NOMO-1 treated with dmso at 0.1 percent for 144 hours (cell line): Measurements from ENCODE around the gene IHH.

Experiments used
- DNase-seq: peaks from one replicate; lab custom pipeline; 2025; ENCODE audit not compliant: unreplicated experiment; lab: John Stamatoyannopoulos, UW

IHH gene

GRCh38 chr2:219041252-219041651, 19.5 kb downstream of the IHH start, which contains the start of gene CFAP65:
CFAP65 (minus strand) TSS chr2:219041516; CDS start chr2:219039048, 2,468 bp downstream.
- no peak for DNase-seq

- no peak for DNase-seq
Observed at GRCh38 chr2:219038600-219038999, 22.1 kb downstream of the IHH start.

GRCh38 chr2:219037783-219038499, 22.8 kb downstream of the IHH start:
- DNase-seq, result no peak

DNA sequence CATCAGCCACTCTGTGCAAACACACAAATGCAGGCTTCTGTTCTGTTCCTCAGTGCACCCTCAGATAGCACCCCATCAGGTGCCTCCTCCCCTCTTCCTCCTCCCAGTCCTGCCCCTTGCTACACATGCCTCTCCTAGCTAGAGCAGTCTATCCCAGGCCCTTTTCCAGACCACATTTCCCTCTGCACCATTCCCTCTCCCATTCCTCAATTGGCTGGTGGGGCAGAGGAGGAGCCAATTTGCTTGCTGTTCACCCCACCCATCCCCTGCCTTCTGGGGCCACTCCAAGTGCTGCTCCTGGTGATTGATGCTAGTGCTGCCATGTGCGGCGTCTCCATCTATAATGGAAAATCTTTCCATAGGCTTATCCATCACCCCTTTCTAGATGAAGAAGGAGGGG, 24.8 kb downstream of the IHH start:
- DNase-seq, result no peak

GRCh38 chr2:219034823-219035222, 25.9 kb downstream of the IHH start:
- no peak for DNase-seq

DNA sequence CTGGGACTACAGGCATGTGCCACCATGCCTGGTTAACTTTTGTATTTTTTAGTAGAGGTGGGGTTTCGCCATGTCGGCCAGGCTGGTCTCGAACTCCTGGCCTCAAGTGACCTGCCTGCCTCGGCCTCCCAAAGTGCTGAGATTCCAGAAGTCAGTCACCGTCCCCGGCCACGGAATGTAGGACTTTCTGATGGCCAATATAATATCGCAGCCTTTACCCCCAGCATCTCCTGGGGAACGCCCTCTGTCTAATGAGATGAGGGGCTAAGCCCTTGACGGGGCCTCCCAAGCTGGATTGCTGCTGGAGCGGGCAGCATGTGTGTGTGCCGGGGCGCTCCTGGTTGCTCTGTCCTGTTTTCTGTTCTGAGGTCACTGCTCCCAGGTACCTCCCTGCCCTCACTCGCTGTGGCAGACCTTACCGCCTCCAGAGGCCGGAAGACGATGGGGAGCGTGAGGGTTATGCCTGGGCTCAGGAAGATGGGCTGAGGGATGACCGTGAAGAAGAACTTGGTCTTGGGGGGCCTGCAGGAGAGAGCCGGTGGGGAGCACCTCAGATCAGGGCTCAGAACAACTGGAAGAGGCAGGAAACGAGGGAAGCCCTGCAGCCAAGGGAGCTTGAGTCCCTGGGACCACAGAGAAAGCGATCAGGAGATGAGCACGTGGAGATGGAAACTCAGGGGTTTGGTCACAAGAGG, 28.5 kb downstream of the IHH start:
- DNase-seq, result no peak

- no peak for DNase-seq
Observed at GRCh38 chr2:219031005-219031738, 29.5 kb downstream of the IHH start.

DNA sequence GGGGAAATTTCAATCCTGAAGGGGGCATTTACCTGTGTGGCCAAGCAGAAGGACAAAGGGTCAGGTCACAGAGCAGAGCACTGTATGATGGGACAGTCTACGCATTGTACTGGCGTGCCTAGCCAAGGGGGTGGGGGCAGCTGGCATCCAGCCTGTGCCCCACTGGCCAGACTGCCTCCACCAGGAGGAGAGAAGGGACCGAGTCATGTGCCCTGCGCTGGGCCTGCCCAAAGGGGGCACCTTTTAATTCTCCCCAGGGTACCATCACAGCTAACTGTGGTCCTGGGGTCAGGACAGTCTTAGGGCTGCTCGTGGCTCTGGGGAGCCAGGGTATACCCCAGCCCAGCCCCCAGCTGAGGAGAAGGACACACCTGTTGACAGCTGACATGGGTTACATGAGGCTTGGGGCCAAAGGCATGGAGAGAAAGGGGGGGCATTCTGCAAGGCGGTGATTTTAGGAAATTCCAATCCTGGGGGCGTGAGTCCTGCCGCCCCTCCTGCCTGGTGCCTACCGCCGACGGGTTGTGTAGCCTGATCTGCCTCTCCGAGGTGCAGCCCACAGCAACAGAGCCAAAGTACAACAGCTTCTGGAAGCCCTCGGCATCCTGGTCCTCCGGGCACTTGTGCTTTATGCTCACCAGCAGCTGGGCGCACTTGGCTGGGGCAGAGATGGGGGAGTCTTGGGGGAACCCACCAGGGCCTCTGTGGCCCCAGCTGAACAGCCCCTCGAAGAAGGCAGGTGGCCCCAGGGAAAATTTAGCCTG, 30.4 kb downstream of the IHH start:
- DNase-seq, result no peak

DNA sequence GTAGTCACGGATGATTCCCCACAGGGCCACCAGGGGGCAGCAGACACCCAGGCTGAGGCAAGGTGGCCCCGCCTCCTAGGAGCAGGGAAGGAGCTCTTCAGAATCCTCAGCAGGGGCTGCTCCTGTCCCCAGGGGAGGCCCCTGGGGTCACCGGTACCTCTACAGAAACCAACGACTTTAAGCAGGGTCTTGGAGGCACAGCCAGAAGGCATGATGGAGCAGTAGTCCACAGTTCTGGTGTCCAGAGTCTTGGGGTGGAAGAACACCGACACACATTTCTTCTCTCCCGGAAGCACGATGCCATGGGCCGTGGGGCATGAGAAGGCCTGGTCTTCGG, 30.9 kb downstream of the IHH start:
- DNase-seq, result peak; percentile 22

GRCh38 chr2:219028996-219029828, 31.5 kb downstream of the IHH start:
- no peak for DNase-seq

DNA sequence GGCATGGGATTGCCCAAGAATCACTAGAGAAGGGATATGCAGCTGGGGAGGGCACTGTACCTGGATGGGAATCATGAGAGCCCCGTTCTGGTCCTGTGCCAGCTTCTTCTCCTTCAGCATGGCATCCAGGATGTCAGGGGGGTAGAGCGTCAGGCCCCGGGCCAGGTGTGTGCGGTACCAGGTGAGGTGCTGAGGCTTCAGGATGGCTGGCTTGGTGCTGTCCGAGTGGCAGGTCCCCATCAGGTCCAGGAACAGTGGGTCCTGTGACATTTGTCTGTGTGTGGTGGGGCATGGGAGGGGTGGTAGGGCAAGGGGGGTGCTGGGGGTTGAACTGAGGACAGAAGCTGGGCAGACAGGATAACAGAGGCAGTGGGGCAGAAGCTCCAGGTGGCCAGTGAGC, 32.6 kb downstream of the IHH start:
- no peak for DNase-seq

DNA sequence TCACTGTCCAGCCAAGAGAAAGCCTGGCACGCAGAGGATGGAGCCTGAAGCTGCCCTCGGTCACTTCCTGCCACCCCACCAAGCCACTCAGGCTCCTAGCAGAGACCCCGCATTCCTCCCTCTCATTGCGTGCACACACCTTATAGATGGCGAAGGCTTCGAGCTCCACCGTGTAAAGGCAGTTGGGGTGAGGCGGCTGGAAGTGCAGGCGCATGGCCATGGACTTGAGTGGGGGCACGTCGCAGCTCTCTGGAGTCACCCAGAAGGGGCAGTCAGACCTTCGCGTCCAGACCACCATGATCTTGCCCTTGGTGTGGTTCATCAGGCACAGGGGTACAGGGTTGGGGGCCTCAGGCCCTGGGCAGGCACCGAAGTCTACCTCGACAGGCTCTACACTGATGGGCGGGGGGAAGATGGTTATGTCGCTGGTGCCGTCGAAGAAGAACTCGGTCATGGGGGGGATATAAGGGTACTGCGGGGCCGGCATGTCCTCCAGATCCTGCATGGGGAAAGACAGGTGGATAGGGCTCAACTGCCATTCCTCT, 33.1 kb downstream of the IHH start:
- no peak for DNase-seq

DNA sequence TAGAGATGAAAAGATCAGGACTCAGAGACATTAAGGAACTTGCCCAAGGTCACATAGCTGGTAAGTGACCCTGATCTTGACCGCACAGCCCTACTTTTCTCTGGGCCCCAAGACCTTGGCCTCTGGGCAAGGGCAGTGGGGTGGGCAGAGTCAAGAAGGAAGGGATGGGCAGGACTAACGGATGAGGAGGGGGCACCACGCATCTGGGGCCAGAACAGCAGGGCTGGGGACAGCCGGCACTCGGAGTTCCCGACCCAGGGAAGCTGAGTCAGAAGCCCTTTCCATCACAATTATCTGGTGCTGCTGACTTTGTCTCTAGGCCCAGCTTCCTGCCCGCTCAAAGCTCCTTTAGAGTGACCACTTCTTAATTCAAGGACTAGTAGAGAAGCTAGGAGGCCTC, 33.8 kb downstream of the IHH start:
- no peak for DNase-seq

DNA sequence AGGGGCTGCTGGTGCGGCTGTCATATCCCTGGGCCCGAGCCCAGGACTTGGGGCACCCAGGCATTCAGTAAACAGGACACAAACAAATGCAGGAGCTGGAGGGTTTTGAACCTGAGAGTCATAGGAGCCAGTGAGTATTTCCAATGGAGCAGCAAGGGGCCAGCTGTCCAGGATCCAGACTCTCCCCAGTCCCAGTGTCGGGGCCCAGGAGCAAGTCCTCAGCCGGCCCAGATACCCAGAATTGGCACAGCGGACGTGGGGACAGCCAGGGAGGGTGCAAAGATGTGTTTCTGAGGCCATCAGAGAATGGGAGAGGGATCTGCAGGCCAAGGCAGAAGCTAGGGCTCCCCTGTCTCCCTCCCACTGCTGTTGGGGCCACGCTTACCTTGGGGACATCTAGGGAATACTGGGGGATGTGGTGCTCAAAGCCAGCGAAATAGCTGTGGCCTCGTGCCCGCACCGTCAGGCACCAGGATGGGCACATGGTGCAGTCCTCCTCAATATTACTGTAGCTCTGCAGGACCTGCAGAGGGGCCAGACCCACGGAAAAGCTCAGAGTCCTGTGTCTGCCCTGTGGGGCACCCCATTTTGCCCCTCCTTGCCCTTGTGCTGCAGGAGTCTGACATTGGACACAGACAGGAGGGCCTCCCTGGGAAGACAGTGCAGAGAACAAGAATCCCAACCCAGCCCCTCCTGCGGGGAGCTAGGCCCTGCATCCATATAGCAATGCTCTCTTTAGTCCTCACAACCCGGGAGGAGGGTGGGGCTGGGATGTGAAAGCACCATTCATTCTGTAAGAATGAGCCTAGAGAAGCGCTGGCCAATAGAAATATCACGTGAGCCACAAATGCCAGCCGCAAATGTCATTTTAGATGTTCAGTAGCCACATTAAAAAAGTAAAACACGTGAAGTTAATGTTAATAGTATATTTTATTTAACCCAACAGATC, 34.8 kb downstream of the IHH start:
- no peak for DNase-seq

DNA sequence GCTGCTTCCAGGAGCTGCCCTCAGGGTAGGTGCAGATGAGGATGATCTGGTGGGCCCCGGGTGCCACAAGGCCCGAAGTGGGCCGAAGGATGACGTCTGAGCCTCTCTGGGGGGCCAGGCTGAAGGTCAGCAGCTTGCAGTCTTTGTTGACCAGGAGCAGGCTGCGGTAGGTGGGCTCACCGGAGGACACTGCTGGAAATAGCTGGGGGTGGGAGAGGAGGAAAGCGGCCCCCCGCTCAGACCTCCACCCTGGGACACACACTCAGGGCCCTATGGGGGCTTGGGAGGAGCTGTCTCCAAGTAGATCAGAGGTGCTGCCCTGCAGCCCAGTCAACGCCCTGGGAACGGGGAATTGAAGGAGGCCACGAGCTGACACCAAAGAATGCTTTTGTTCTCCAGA, 36.7 kb downstream of the IHH start:
- no peak for DNase-seq

- no peak for DNase-seq
Observed at GRCh38 chr2:219023045-219023605, 37.6 kb downstream of the IHH start.

GRCh38 chr2:219022616-219023015, 38.1 kb downstream of the IHH start:
- DNase-seq, result no peak

- DNase-seq, result no peak
Observed at GRCh38 chr2:219022041-219022440, 38.7 kb downstream of the IHH start.

GRCh38 chr2:219021591-219021990, 39.1 kb downstream of the IHH start:
- no peak for DNase-seq
